Measurements from ENCODE around the gene SSBP3. TPM values are rescaled to one million over a fixed set of nuclear protein-coding genes. Genes with fewer than 3 reads are reported as not detected.

Gene SSBP3
- total and polyA plus RNA-seq, 9 of the 15 experiments (the other 6 are each of a cell fraction or from before 2014, with no cell fraction given): 8.7 to 108 (median 33.8) TPM

- no peak for TF ChIP-seq HSF4 (CRISPR knock-in tag; IDR thresholded peaks at IDR 0.05; ENCODE audit: borderline replicate concordance)
These were observed 2.8 kb downstream of the SSBP3 start (continued) for GRCh38 chr1:54403405-54403804.

- H3K27ac ChIP-seq (ENCODE audit: extremely low read depth, low read depth, low read length): no peak overlapping the region
- H3K36me3 ChIP-seq (ENCODE audit: control insufficient read depth, insufficient read depth, low read length): peaks cover 64% of the 10 kb centered on the region
- no peaks in the 10 kb centered on the region for H3K27me3 ChIP-seq (ENCODE audit: control insufficient read depth in 2 of 2, insufficient read depth in 2 of 2, low read length in 2 of 2)
- H3K4me2 ChIP-seq (ENCODE audit: insufficient read depth, low read length): peak overlapping the region; percentile 37
- WGBS (ENCODE audit: insufficient coverage, low coverage, missing lambda C conversion rate): 44% methylated on average over 7 of the region's 7 CpGs
- intact Hi-C loops (cut with micrococcal nuclease) (no loop called here), in situ Hi-C loops (cut with MboI) (loop anchor here (5.0 kb wide), 1 partner anchor 81 kb away; no protein-coding TSS in a partner anchor)
- no peaks in the 10 kb centered on the region for H3K9me3 ChIP-seq (replicated peaks; ENCODE audit: control insufficient read depth, insufficient read depth, low read depth, low read length)
- H3K79me2 ChIP-seq (ENCODE audit: control insufficient read depth, insufficient read depth, low read length): peaks cover 67% of the 10 kb centered on the region
- POLR2A ChIA-PET: interaction anchor here (0.7 to 2.9 kb wide), 9 partner anchors 12 to 229 kb away, joined by 3 to 21 read pairs (median 4); no protein-coding TSS in a partner anchor
- TSS peak; percentile 31 for BruUV-seq (replicated peaks)
- FAIRE-seq: no peak
- ATAC-seq: no peak
- peak overlapping the region in 1 of 2 experiments; percentile 26; a peak in 1 of 4 replicates for H3K9ac ChIP-seq (ENCODE audit: insufficient read depth in 1 of 2, low read depth in 2 of 2, low read length in 2 of 2)
- H3K9me1 ChIP-seq (ENCODE audit: control insufficient read depth, insufficient read depth, low read length): peaks cover 3% of the 10 kb centered on the region
- no peak for DNase-seq (ENCODE audit: extremely low read depth in 1 of 4, low spot score in 3 of 4)
- CTCF ChIA-PET (ENCODE audit: low intra/inter-chr PET ratio): no interaction called here
- no peak overlapping the region for H2AFZ ChIP-seq (ENCODE audit: low read depth, low read length)
- no peak for TF ChIP-seq CREB3L1 (IDR thresholded peaks at IDR 0.05; ENCODE audit: borderline replicate concordance, low read depth)
- TF ChIP-seq ILK (tag; IDR thresholded peaks at IDR 0.05; ENCODE audit: borderline replicate concordance, low read depth): no peak
- no peak for TF ChIP-seq BRF1 (IDR thresholded peaks at IDR 0.05; ENCODE audit: borderline replicate concordance, extremely low read depth, insufficient read length)
- no peak for TF ChIP-seq GATAD2A (IDR thresholded peaks at IDR 0.05)
- TF ChIP-seq, protein P1, sequence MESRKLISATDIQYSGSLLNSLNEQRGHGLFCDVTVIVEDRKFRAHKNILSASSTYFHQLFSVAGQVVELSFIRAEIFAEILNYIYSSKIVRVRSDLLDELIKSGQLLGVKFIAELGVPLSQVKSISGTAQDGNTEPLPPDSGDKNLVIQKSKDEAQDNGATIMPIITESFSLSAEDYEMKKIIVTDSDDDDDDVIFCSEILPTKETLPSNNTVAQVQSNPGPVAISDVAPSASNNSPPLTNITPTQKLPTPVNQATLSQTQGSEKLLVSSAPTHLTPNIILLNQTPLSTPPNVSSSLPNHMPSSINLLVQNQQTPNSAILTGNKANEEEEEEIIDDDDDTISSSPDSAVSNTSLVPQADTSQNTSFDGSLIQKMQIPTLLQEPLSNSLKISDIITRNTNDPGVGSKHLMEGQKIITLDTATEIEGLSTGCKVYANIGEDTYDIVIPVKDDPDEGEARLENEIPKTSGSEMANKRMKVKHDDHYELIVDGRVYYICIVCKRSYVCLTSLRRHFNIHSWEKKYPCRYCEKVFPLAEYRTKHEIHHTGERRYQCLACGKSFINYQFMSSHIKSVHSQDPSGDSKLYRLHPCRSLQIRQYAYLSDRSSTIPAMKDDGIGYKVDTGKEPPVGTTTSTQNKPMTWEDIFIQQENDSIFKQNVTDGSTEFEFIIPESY (CRISPR knock-in tag; IDR thresholded peaks at IDR 0.05): no peak
- no peak for TF ChIP-seq HLTF (IDR thresholded peaks at IDR 0.05)
- no peak for TF ChIP-seq HMG20B (CRISPR knock-in tag; IDR thresholded peaks at IDR 0.05)
- TF ChIP-seq ZNF133 (CRISPR knock-in tag; IDR thresholded peaks at IDR 0.05): no peak
- no peak for TF ChIP-seq EHMT2 (IDR thresholded peaks at IDR 0.05)
- no peak for TF ChIP-seq DACH1 (IDR thresholded peaks at IDR 0.05; ENCODE audit: partially characterized antibody)
- TF ChIP-seq ARNT (IDR thresholded peaks at IDR 0.05): no peak
- no peak for TF ChIP-seq GABPA (tag; conservative IDR thresholded peaks at IDR 0.05; ENCODE audit: low read depth)
- H3K4me3 ChIP-seq: no peak overlapping the region
- peaks cover 27% of the 10 kb centered on the region for H4K20me1 ChIP-seq (replicated peaks; ENCODE audit: control insufficient read depth, insufficient read depth, low read length)
- H3K4me1 ChIP-seq (replicated peaks in 1 of 2; ENCODE audit: control insufficient read depth in 2 of 2, insufficient read depth in 2 of 2, low read length in 2 of 2): peaks cover 32 to 45% of the 10 kb centered on the region in 2 experiments
These were observed 3.3 kb downstream of the SSBP3 start for GRCh38 chr1:54402896-54403295.
